HG03520 (cell line): ENCODE results near the gene LUZP2.

ENCODE experiments used
- ATAC-seq: cut with Tn5 transposase; IDR thresholded peaks from one replicate; pipeline ENCODE4 v1.9.1; 2021; ENCODE audit warnings: mild to moderate bottlenecking, moderate library complexity; ENCODE audit not compliant: unreplicated experiment

LUZP2 gene

DNA sequence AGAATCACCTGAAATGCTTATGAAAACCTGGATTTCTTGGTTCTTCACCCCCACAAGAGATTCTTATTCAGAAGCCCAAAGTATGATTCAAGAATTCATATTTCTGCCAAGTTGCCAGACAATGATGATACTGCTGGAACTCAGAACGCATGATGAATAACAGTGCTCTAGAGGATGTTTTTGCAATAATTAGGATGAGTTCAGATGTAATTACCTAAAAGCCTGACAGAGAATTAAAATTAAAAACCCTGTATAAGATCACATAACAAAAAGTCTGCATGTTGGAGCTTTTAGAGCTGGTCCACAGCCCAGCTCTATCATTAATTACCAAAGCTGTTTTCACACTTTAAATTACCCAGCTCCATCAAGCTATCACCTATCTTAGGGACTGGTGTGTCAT, 211.8 kb downstream of the LUZP2 start:
- ATAC-seq, result no peak

DNA sequence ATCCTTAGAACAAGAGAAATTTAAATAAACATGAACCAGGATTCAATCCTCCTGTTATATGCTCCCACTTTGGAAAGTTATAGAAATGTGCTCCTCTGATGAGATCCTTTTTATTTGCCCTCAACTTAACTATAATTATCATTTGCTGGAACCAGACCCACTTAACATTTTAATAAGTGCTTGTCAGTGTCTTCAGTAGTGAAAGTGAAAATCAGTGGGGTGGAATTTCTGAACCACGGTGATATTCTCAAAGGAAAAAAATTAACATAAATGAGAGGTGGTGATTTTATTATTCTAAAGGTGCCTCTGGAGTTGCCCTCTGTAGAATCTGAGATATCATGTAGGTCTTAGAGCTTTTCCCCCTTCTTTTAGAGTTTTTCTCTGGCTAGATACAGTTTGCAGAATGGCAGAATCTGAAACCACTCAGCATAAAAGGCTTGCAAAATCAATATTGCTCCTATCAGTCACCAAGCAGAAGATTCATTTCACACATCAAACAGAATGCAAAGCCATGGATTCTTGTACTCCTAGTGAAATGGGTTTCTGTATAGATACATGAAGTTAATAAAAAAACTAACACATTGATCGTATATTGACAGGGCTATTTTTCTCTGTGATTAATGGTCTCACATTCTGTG, 213.2 kb downstream of the LUZP2 start:
- ATAC-seq, result no peak

DNA sequence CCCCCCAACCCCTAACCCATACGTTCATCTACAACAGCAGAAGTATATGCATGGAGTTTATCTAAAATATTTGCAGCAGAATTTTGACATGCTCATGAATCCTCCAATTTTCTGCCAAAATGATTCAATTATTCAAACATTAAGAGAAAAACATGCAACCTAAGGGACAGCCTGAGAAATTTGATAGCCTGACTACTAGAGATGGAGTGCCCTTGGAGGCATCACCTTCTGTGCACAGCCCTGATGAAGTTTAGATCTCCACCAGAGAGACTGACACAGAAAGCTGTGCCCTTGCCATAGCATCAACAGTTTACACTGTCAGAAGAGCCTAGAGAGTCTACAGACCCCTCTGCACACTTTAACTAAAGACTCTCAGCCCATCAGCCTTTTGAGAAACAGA, 217.7 kb downstream of the LUZP2 start:
- no peak for ATAC-seq

DNA sequence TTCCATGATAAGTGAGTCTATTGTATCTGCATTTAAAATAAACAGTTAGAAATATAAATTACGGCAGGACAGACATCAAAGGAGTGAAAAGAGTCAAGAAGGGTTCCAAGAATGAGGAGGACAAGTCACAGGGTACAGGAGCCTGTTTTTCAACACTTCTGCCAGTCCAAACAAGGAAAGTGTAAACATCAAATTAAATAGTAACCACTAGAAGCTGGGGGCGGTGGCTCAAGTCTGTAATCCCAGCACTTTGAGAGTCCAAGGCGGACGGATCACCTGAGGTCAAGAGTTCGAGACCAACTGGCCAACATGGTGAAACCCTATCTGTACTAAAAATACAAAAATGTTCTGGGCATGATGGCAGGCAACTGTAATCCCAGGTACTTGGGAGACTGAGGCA, 219.6 kb downstream of the LUZP2 start:
- ATAC-seq, result no peak

DNA sequence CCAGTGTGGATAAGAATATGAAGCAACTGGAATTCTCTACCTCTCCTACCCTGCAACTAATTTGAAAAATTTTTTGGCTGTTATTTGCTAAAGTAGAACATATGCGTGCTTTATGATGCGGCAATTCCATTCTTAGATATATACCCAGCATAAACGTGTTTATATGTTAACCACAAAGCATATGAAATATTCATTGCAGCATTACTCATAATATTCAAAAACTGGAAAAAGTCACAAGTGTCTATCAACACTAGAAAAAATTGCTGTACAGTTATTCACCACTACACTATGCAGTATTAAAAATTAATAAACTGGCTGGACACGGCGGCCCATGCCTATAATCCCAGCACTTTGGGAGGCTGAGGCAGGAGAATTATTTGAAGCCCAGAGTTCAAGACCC, 226.4 kb downstream of the LUZP2 start:
- no peak for ATAC-seq

DNA sequence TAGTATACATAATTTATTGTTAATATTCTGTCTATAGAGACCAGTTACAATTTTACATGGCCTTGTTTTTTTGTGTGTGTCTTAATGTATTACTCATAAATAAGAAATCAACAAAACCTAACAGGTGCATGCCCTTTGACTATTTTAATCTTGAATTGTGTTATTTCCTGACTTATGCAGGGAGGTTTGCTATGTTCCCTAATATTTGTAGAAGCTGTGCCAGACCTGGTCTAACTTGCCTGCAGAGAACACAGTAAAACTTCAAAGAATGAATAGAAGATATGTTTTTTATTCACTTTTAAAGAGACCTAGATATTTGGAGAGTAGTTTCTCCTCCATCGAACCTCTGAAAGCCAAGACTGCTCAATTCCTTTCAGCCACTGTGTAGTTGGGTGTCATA, 234.7 kb downstream of the LUZP2 start:
- ATAC-seq, result no peak

DNA sequence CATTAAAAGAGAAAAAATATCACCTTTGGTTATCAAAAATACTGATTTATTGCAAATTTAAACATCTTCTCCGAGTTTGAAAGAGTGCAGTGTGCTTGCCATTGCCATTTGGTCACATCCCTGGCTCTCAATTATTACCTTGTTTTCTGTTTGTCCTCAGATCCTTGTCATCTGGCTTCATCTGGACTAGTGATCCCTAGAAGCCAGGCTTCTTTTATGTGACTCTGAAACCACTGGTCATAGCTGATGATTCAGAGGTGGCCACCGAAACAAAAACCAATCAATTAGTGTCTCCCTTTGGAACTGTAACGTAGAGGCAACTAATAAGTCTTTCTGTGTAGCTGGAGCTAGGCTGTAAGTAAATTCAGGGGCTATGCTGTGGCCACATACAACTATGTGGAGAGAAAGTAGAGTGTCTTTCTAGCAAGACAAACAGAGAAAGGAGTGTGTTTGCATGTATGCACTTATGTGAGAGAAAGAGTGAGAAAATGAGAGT, 237.9 kb downstream of the LUZP2 start:
- no peak for ATAC-seq

DNA sequence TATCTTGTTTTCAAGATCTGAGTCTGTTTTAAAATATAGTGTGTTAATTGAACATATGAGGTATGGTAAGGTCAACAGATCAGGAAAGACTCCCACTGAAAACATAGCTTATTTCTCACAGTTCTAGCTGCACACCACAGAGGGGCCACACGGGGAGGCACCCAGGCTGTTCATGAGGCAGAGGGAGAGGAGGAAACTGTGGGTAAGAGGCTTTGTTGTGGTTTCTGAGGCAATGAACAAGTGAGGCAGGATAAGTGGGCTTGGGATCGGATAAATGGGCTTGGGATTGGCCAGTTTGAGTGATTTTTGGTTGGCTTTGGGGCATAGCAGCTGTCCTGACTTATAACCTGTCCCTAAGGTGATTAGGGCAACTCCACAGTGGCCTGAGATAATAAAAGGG, 242.1 kb downstream of the LUZP2 start:
- ATAC-seq, result no peak

DNA sequence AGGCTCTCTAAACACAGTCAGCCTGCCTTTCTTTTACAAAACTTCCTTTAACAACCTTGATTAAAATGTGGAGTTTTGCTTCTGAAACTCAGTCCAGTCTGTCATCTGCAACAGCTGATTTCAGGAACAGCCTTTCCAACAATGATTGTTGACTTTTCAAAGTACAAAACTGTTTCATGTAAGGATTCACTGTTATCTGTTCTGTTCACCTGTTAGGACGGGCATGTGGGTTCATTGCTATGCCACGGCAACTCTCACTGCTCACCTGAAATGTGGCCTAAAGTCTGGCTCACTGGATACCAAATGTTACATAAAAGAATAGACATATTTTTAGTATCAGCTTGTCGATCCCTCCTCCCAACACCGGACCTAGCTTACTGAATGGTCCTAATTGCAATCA, 242.8 kb downstream of the LUZP2 start:
- no peak for ATAC-seq

DNA sequence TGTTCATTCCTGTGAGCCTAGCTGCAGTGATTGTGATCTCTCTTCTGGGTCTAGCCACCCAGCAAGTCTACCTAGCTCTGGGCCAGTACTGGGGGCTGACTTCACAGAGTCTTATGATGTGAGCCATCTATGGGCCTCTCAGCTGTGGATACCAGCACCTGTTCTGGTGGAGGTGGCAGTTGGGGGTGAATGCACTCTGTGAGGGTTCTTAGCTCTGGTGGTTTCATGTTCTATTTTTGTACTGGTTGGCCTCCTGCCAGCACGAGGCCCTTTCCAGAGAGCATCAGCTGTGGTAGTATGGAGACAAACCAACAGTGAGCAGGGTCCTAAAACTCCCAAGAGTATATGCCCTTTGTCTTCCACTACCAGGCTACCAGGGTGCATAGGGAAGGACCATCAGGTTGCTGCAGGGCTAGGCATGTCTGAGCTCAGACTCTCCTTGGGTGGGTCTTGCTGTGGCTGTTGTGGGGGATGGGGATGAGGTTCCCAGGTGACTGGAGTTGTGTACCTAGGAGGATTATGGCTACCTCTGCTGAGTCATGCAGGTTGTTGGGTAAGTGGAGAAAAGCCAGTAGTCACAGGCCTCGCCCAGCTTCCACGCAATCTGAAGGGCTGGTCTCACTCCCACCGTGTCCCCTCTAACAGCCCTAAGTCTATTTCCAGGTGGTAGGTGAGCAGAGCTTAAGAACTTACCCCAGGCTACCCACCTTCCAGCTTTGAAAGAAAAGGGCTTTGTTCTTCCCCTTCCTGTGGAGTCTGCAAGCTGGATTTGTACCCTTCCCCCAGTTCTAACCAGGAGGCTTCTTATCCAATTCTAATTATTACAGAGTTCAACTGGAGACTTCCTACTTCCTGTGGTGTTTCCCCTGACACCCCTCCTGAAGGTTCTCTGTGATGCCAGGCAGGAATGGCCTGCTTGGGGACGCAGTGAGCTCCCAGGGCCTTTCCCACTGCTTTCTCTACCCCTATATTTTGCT, 250.7 kb downstream of the LUZP2 start:
- no peak for ATAC-seq

DNA sequence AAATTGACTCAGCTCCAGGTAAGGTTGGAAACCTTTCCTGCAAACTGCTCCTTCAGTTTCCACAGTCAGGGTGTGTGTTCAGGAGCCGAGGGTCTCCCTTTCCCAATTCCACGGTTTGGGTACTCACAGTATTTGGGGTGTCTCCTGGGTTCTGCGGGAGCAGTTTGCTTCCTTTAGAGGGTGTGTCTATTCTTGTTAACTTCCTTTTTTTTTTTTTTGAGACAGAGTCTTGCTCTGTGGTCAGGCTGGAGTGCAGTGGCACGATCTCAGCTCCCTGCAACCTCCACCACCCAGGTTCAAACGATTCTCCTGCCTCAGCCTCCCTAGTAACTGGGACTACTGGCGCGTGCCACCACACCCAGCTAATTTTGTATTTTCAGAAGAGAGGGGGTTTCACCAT, 251.4 kb downstream of the LUZP2 start:
- ATAC-seq, result no peak

DNA sequence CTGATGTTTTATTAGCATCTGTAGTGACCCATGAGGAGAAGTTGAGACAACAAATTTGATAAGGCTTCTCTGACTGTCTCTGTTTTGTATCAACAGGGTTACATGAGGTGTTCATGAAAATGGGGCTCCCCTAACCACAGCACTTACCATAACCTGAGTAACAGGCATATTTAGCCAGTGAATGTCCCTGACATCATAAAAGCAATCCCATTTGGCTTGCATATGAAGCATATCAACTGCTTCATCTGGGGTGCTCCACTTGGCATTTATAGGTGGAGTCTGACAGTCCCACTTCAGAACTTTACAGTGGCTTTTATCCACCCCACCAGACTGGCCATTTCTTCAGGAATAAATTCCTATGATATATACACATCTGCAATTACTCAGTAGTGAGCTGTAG, 257.6 kb downstream of the LUZP2 start:
- no peak for ATAC-seq

DNA sequence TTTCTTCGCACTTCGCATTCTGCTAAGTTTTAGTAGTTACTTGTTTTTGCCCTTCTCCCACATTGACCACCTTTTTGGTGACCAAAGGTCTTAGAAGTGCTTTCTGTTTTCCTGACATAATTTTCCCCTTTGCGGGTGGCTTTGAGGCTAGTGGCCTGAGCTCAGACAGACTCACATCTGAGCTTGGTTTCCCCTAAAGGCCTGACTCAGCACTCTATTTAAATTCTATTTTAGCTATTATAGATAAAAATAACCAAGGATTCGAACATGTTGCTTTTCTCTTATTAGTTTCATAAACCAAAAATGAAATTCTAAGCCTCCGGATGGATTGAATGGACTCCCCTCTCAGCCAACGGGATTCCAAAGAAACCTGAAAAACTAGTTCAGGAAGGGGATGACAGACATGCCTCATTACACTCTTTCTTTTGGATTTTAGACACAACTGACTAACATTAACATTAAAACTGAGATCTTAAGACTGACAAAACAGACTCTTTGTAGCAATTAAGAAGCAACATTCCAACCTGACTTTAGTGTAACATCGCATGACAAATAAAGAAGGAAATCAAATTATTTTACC, 258.5 kb downstream of the LUZP2 start:
- ATAC-seq, result no peak

DNA sequence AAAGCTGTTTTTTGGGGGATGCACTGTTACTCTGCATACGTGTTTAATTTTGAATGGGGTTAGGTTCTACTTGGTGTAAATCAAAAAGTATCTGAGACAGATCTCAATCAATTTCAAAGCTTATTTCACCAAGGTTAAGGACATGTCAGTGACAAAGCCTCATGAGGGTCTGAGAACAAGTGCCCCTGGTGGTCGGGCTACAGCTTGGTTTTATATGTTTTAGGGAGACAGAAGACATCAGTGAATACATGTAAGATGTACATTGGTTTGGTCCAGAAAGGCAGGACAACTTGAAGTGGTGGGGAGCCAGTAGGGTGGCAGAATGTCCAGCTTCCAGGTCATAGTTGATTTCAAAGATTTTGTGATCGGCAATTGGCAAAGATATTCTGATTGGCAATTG, 262.9 kb downstream of the LUZP2 start:
- ATAC-seq, result no peak

DNA sequence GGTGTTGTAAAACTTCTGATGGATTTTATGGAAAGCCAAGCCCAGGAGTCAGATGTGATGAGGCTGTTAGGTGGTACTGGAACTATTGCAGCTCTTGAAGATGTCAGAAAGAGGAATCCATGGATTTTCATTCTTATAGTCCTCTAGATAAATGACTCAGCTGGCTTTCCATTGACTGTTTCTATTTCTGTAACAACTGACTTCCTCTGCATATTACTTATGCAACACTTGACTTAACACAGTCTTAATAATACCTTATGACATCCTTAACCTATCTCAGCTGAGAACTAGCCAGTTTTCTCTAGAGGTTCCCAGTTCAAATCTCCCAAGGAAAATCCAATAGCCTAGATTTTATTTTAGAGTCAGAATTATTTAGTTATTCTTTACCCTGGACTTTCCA, 263.8 kb downstream of the LUZP2 start:
- ATAC-seq, result no peak

DNA sequence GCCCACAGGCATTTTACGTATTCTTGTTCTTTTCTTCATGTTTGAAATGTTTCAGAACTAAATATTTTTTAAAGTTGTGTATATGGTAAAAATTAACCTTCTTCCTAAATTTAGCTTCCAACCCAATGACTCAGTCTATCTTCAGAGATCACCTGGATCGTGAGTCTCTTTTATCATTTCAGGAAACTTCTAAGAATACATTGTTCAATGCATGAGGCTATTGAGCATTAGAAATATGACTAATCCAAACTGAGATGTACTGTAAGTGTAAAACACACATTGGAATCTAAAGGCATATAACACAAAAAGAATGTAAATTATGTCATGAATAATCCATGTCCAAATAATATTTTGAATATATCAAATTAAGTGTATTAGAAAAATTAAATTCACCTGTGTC, 265.2 kb downstream of the LUZP2 start:
- no peak for ATAC-seq

DNA sequence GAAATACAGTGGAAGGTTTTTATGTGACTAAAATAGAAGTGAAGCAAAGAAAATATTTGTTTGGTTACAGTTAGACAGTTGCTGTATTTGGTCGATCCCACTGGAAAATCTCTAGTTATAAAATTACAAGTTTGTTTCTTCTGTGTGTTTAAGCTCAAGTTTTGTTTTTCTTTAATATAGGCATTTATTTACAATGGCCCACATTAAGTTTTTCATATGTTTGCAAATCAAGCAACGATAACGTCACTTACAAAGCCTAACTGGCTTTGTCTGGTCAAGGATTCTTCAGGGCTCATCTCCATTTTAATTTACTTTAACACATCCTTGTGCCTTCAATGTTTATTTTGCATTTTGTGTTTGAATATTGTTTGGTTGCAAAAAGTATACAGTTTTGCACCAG, 270.6 kb downstream of the LUZP2 start:
- no peak for ATAC-seq

DNA sequence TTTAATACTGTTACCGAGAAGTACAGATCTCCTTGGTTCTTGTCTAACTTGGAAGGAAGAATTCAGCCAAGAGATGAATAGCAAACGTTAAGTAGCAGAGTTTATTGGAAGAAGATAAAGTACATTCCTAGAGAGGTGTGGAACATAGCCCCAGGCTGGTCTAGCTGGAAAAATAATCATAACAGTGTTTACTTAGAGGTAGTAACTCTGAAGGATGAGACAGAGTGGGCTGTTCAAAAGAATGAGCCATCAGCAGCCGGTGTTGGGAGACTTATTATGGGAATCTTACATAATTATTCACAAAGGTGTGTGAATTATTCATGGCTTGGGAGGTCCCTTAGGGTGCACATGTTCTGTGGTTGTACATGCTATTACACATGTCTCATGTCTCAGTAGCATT, 276.5 kb downstream of the LUZP2 start:
- ATAC-seq, result no peak

DNA sequence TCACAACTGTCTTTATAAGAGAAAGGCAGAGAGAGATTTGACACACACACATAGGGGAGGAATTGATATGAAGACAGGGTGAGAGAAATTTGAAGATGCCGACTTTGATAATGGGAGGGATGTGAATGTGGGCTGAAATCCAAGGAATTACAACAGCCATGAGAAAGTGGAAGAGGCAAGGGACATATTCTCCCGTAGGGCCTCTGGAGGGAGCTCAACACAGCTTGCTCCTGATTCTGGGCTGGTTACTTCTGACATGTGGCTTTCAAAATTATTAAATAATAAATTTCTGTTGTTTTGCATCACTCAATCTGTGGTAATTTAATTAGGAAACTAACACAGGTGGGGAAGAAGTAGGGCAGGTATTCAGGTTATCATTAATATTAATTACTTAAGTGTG, 282.9 kb downstream of the LUZP2 start:
- no peak for ATAC-seq

DNA sequence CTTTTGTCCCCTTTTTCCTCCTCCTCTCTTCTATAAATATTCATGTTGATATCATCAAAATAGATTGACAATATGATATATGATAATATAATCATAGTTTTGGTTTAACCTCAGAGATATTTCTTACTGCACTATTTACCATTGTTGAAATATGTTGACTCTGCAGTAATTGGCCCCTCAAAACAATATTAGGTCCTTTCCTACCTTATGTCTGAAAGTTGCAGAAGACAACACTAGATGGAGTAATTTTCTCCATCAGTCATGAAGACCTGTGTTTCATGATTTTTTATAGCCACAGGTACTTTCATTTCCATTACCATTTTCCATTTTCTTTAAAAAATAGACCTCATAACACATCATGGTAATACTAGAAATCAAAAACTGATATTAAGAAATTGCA, 284.4 kb downstream of the LUZP2 start:
- ATAC-seq, result no peak

DNA sequence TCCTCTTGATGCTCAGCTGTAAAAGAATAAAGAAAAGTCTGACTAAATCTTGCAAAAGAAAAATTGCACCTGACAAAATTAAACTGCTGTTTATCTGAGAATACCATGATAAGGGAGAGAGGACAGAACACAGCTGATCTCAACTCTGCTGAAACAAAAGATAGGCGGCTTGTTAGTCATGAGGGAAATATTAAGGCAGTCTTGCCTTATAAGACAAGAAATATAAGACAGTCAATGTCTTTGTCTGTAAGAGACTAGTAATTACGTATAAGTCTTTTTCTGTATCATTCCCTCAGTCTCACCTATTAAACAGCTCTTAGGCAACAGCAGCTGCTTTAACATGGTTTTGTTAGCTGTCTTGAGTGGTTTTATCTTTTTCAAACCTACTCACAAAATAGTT, 296.6 kb downstream of the LUZP2 start:
- ATAC-seq, result no peak

DNA sequence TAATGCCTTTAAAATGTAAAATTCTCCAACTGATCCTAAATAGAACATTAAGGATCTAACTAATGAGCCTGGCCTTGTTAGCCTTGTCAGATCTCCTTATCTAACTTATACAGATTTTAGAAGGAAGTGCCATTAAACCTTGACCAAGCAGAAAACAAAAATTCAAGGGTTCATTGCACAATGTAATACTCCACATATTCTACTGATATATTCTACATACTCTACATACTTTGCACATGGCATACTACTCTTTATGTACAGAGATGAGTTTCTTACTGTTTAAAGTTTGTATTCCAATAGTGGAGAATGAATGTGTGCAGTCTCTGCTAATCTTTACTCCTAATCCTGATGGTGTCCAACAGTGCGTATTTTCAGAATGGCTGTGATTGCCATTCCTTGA, 297.2 kb downstream of the LUZP2 start:
- no peak for ATAC-seq
